Lower lobe of right lung (tissue), 2 donors: ENCODE results near the gene SLC27A5. TPM values are rescaled to one million over a fixed set of nuclear protein-coding genes. Genes with fewer than 3 reads are reported as not detected.

Source experiments
- ATAC-seq, 2 donors: fragments of 200-7000 bp; cut with Tn5 transposase; one replicate each; pipeline ENCODE4 v1.9.1; 2020 to 2022; ENCODE audit warnings: mild to moderate bottlenecking in 2 of 2, moderate library complexity in 2 of 2
- DNase-seq: peaks from one replicate; pipeline ENCODE4 v3.0.0-alpha.2; 2020
- H3K27ac ChIP-seq: fragments of 200-600 bp; one replicate; pipeline ENCODE4 v1.8.0; 2022
- H3K27me3 ChIP-seq: fragments of 200-600 bp; one replicate; pipeline ENCODE4 v1.8.0; 2022; ENCODE audit warnings: low read depth
- H3K36me3 ChIP-seq: fragments of 200-600 bp; one replicate; pipeline ENCODE4 v1.8.0; 2022; ENCODE audit warnings: mild to moderate bottlenecking
- H3K4me1 ChIP-seq: fragments of 200-600 bp; one replicate; pipeline ENCODE4 v1.8.0; 2022
- H3K4me3 ChIP-seq: fragments of 200-600 bp; one replicate; pipeline ENCODE4 v1.8.0; 2022; ENCODE audit warnings: mild to moderate bottlenecking
- H3K9me3 ChIP-seq: fragments of 200-600 bp; one replicate; pipeline ENCODE4 v1.8.0; 2022
- intact Hi-C: fragments of 100-400 bp; cut with DNase I; formaldehyde crosslinking; loops from one replicate; pipeline ENCODE4 v1.11.0; 2022
- total RNA-seq: library from RNA; stranded (reverse); fragmentation: NEBNext Ultra II Directional; extraction: Animal tissue kit (Norgen Biotek cat#: 25700); gene quantifications from one replicate; pipeline ENCODE4 v1.2.1, GENCODE V29; 2021
- TF ChIP-seq, protein P1 (sequence below): fragments of 200-600 bp; IDR thresholded peaks from one replicate; pipeline ENCODE4 v1.8.0; 2022; ENCODE audit warnings: antibody characterized with exemption, mild to moderate bottlenecking
- donor health status: DM: no; HTN: yes; CAD: no; lungs with severe emphysema.

Gene SLC27A5
- total RNA-seq, 1 donor from 2014 or later = 6.6 TPM

DNA sequence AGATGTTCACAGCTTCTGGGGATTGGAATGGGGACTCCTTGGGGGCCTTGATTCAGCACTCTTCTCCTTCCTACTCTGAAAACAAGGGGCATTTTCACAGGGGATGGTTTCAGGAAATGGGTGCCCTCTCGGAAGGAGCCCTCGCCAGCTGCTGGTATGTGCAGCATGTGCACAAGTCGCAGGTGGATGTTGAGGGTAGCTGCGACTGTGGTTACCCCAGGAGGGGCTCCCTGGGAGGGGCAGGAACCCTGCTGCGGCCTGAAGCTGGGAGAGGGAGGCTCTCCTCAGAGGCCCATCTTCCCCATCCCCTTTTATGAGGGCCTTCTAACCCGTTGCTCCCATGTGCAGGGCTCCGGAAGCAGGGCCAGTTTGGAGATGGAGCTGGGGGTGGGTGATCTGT lies 29.4 kb downstream of the SLC27A5 start:
- Histone ChIP-seq H3K9me3 (no peaks in the 10 kb centered on the region), H3K4me1 (peaks cover under 1% of the 10 kb centered on the region), H3K27me3 (no peaks in the 10 kb centered on the region), H3K4me3 (no peak overlapping the region), H3K36me3 (peaks cover 29% of the 10 kb centered on the region), H3K27ac (no peak overlapping the region)
- TF ChIP-seq, protein P1, sequence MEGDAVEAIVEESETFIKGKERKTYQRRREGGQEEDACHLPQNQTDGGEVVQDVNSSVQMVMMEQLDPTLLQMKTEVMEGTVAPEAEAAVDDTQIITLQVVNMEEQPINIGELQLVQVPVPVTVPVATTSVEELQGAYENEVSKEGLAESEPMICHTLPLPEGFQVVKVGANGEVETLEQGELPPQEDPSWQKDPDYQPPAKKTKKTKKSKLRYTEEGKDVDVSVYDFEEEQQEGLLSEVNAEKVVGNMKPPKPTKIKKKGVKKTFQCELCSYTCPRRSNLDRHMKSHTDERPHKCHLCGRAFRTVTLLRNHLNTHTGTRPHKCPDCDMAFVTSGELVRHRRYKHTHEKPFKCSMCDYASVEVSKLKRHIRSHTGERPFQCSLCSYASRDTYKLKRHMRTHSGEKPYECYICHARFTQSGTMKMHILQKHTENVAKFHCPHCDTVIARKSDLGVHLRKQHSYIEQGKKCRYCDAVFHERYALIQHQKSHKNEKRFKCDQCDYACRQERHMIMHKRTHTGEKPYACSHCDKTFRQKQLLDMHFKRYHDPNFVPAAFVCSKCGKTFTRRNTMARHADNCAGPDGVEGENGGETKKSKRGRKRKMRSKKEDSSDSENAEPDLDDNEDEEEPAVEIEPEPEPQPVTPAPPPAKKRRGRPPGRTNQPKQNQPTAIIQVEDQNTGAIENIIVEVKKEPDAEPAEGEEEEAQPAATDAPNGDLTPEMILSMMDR = no peak
- no peak for DNase-seq
- ATAC-seq = no peak
- intact Hi-C loops = no loop called here

DNA sequence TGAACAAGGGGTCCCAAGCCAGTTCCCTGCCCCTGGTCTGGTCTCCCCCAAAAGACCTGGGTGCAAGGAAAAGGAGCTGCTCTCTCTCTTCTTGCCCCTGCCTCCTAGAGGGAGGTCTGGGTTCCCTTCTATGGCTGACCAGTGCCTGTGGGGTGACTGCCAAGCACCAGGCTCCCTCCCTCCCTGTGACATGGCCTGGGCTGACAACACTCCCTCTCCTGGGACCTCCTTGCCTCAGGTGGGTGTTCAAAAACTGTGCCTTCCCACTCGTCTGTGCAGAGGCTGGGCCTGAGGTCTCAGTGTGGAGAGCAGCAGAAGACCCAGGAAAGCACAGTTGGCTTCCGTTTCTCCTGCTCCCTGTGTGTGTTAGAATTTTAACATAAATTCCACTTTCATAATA lies 31.0 kb downstream of the SLC27A5 start:
- no peak overlapping the region for H3K27ac ChIP-seq
- ATAC-seq (no peak), DNase-seq (no peak)
- intact Hi-C loops = no loop called here
- TF ChIP-seq, protein P1 = no peak
- no peaks in the 10 kb centered on the region for H3K27me3 ChIP-seq
- no peak overlapping the region for H3K4me3 ChIP-seq
- no peaks in the 10 kb centered on the region for H3K9me3 ChIP-seq
- H3K4me1 ChIP-seq = peaks cover 10% of the 10 kb centered on the region
- peaks cover 29% of the 10 kb centered on the region for H3K36me3 ChIP-seq

DNA sequence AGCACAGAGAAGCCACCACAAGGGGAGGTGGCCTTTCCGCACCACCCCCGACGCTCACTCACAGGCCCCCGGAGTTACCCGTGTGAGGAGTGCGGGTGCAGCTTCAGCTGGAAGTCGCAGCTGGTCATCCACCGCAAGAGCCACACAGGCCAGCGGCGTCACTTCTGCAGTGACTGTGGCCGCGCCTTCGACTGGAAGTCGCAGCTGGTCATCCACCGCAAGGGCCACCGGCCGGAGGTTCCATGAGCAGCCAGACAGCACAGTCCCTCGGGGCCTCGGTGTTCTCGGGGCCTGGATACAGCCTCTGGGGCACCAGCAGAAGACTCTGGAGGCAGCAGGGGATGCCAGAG lies 31.3 kb downstream of the SLC27A5 start:
- ATAC-seq (no peak), DNase-seq (no peak)
- Histone ChIP-seq H3K4me1 (peaks cover 10% of the 10 kb centered on the region), H3K9me3 (no peaks in the 10 kb centered on the region), H3K27ac (no peak overlapping the region), H3K4me3 (no peak overlapping the region), H3K27me3 (no peaks in the 10 kb centered on the region), H3K36me3 (peaks cover 29% of the 10 kb centered on the region)
- intact Hi-C loops = no loop called here
- TF ChIP-seq, protein P1 = no peak

DNA sequence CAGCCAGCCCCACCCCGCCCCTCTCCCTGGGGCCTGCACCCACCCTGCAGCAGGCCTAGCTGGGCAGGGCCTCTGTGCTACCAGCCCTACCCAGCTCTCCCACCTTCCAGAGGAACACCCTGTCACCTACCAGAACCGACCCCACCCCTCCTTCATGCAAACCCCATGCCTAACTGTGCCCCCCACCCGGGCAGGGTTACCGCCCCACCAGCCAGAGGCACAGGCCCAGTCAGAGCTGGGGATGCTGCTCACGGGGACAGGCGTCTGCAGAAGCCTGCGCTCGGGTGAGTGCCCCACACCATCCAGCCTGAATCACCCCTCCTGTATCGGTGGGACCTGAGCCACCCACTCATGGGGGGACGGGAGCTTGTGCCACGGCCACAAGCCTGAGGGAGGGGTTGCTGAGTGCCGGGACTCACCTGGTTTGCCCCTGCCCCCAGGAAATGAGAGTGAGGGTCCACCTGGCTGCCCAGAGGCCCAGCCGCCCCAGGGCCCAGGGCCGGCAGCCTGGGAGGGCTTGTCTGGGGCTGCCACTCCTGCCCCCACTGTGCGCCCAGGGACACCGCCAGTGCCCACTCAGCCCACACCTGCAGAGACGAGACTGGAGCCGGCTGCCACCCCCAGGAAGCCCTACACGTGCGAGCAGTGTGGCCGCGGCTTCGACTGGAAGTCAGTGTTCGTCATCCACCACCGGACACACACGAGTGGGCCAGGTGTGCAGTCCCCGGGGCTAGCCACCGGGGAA lies 31.9 kb downstream of the SLC27A5 start:
- H3K9me3 ChIP-seq = no peaks in the 10 kb centered on the region
- H3K36me3 ChIP-seq = peaks cover 29% of the 10 kb centered on the region
- TF ChIP-seq, protein P1 = no peak
- no peak overlapping the region for H3K27ac ChIP-seq
- no peak overlapping the region for H3K4me3 ChIP-seq
- H3K4me1 ChIP-seq = peaks cover 16% of the 10 kb centered on the region
- intact Hi-C loops = no loop called here
- DNase-seq (no peak), ATAC-seq (no peak)
- no peaks in the 10 kb centered on the region for H3K27me3 ChIP-seq

DNA sequence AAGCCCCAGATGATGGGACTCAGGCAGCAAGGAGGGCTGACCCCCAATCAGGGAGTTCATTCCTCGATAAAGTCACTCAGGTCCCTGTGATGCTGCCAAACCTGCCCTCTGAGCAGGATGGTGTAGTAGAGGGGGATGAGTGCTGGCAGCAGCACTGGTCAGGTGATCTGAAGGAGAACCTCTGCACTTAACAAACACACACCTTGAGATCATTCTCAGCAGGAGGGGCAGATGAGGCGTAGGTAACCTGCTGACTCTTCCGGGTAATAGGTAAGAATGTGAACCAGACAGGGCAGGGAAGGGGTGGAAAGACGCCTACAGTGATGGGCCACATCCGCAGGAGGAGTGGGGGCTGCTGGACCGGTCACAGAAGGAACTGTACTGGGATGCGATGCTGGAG lies 32.5 kb downstream of the SLC27A5 start:
- no peak for ATAC-seq
- TF ChIP-seq, protein P1 = no peak
- intact Hi-C loops = no loop called here

More for the DNA sequence above, 32.5 kb downstream of the SLC27A5 start:
- no peaks in the 10 kb centered on the region for H3K9me3 ChIP-seq
- no peak overlapping the region for H3K4me3 ChIP-seq
- no peaks in the 10 kb centered on the region for H3K27me3 ChIP-seq
- peaks cover 19% of the 10 kb centered on the region for H3K4me1 ChIP-seq
- no peak for DNase-seq
- H3K27ac ChIP-seq = no peak overlapping the region
- H3K36me3 ChIP-seq = peaks cover 29% of the 10 kb centered on the region
